HCT116 (cell line): Measurements from ENCODE around the gene SLC13A4. TPM values are rescaled to one million over a fixed set of nuclear protein-coding genes. Genes with fewer than 3 reads are reported as not detected.

ENCODE experiments used
- ATAC-seq: fragments of 200-7000 bp; cut with Tn5 transposase; 2 replicates; pipeline ENCODE4 v1.9.1; 2020; ENCODE audit warnings: mild to moderate bottlenecking, moderate library complexity
- BruUV-seq: library from RNA; stranded (reverse); fragments of 400-500 nt; replicated peaks from 2 replicates; lab custom pipeline; 2021; lab: Mats Ljungman, UMichigan
- CTCF ChIA-PET: fragments of 300-600 bp; sonication (Branson Sonifier 250); formaldehyde crosslinking; loops from one replicate; lab custom pipeline; 2021; ENCODE audit warnings: antibody characterized with exemption; lab: Charles Lee
- POLR2A ChIA-PET: fragments of 300-600, 350-600 bp; sonication (Branson Sonifier 250); formaldehyde crosslinking; loops from one replicate; lab custom pipeline; 2021; ENCODE audit warnings: antibody characterized with exemption; lab: Charles Lee
- RAD21 ChIA-PET, 2 experiments: fragments of 300-600 bp; sonication (Branson Sonifier 250); formaldehyde crosslinking; loops; one replicate each; lab custom pipeline; 2023; ENCODE audit warnings: low total read pairs in 2 of 2; ENCODE audit not compliant: uncharacterized antibody in 2 of 2, unreplicated experiment in 2 of 2, low non-redundant PET in 1 of 2; lab: Charles Lee
- DNase-seq: peaks from one replicate; pipeline ENCODE4 v3.0.0-alpha.2; 2010; ENCODE audit warnings: low read depth, low spot score
- H2AFZ ChIP-seq: fragments of 200-600 bp; shearing (Covaris generic), sonication (generic); 2 replicates; pipeline ENCODE4 v1.6.1; 2017; ENCODE audit warnings: low read depth, mixed run types, mixed read lengths, antibody characterized with exemption, low read length; ENCODE audit not compliant: poor library complexity, severe bottlenecking
- H3K27ac ChIP-seq: 2 replicates; pipeline ENCODE4 v1.5.1; 2012; ENCODE audit warnings: low read depth, low read length
- H3K27me3 ChIP-seq: fragments of 200-600 bp; sonication (generic); 2 replicates; pipeline ENCODE4 v1.6.1; 2016; ENCODE audit warnings: mixed run types, low read length, mixed read lengths; ENCODE audit not compliant: insufficient read depth
- H3K36me3 ChIP-seq, 2 experiments: fragments of 200-500 bp in 1 of 2; fragments of 200-600 bp in 1 of 2; sonication (Bioruptor generic) in 1 of 2; sonication (generic) in 1 of 2; 2 replicates each; pipeline versions ENCODE4 v1.5.1 to v1.6.1; 2014 to 2016; ENCODE audit warnings: low read length in 2 of 2, inconsistent platforms in 1 of 2, mixed read lengths in 1 of 2, mixed run types in 1 of 2; ENCODE audit not compliant: insufficient read depth in 2 of 2, control insufficient read depth in 1 of 2
- H3K4me1 ChIP-seq, 2 experiments: fragments of 200-600 bp in 1 of 2; sonication (generic) in 1 of 2; 2 replicates each; pipeline versions ENCODE4 v1.5.1 to v1.6.1; 2012 to 2017; ENCODE audit warnings: low read length in 2 of 2, inconsistent platforms in 1 of 2, mild to moderate bottlenecking in 1 of 2, mixed read lengths in 1 of 2, mixed run types in 1 of 2, moderate library complexity in 1 of 2; ENCODE audit not compliant: insufficient read depth in 2 of 2, control insufficient read depth in 1 of 2
- H3K4me2 ChIP-seq: fragments of 200-600 bp; sonication (generic); 2 replicates; pipeline ENCODE4 v1.6.1; 2017; ENCODE audit warnings: mixed run types, low read length, mixed read lengths
- H3K4me3 ChIP-seq, 2 experiments: fragments of 200-600 bp in 1 of 2; sonication (generic) in 1 of 2; replicated peaks in 1 of 2; 2 replicates each; pipeline ENCODE4 v1.5.1; 2011 to 2016; ENCODE audit warnings: low read length in 2 of 2, control low read depth in 1 of 2, low read depth in 1 of 2, mild to moderate bottlenecking in 1 of 2, mixed read lengths in 1 of 2, mixed run types in 1 of 2
- H3K79me2 ChIP-seq: fragments of 200-600 bp; sonication (generic); 2 replicates; pipeline ENCODE4 v1.6.1; 2017; ENCODE audit warnings: mild to moderate bottlenecking, mixed run types, low read length, moderate library complexity, mixed read lengths; ENCODE audit not compliant: insufficient read depth
- H3K9ac ChIP-seq: fragments of 200-600 bp; sonication (generic); 2 replicates; pipeline ENCODE4 v1.6.1; 2016; ENCODE audit warnings: low read length, mixed read lengths
- H3K9me2 ChIP-seq: fragments of 200-600 bp; sonication (generic), shearing (Covaris generic); 2 replicates; pipeline ENCODE4 v1.6.1; 2017; ENCODE audit warnings: mixed run types, mild to moderate bottlenecking, moderate library complexity; ENCODE audit not compliant: insufficient read depth
- H3K9me3 ChIP-seq, 2 experiments: fragments of 200-500 bp in 1 of 2; fragments of 200-600 bp in 1 of 2; sonication (Bioruptor generic) in 1 of 2; sonication (generic) in 1 of 2; 2 replicates each; pipeline ENCODE4 v1.6.1; 2014 to 2017; ENCODE audit warnings: low read length in 2 of 2, mixed read lengths in 2 of 2, inconsistent platforms in 1 of 2, low read depth in 1 of 2, mild to moderate bottlenecking in 1 of 2, mixed run types in 1 of 2, moderate library complexity in 1 of 2; ENCODE audit not compliant: control insufficient read depth in 1 of 2, insufficient read depth in 1 of 2
- H4K20me1 ChIP-seq: fragments of 200-600 bp; sonication (generic), shearing (Covaris generic); 2 replicates; pipeline ENCODE4 v1.6.1; 2017; ENCODE audit warnings: mixed run types, mild to moderate bottlenecking, moderate library complexity; ENCODE audit not compliant: insufficient read depth
- FOSL1 ChIP-seq: IDR thresholded peaks from 2 replicates; pipeline ENCODE4 v1.6.1; 2012; ENCODE audit warnings: low read depth
- JUND ChIP-seq: IDR thresholded peaks from 2 replicates; pipeline ENCODE4 v1.6.1; 2012
- SP1 ChIP-seq: IDR thresholded peaks from 2 replicates; pipeline ENCODE4 v1.6.1; 2012; ENCODE audit warnings: low read depth
- ZFX ChIP-seq: fragments of 450-650 bp; IDR thresholded peaks from 2 replicates; pipeline ENCODE4 v1.6.1; 2017
- intact Hi-C: fragments of 100-400 bp; cut with micrococcal nuclease; formaldehyde crosslinking; loops from 2 replicates; pipeline ENCODE4 v1.10.0; 2022
- total RNA-seq: library from RNA; stranded (reverse); gene quantifications from one replicate; pipeline ENCODE4 v1.2.1, GENCODE V29; 2021; ENCODE audit not compliant: unreplicated experiment
- TF ChIP-seq, protein P1 (sequence below): IDR thresholded peaks from 2 replicates; pipeline ENCODE4 v1.6.1; 2012; ENCODE audit warnings: low read depth
- TF ChIP-seq, protein P2 (sequence below), 3 experiments: fragments of 200-600 bp in 1 of 3; sonication (generic) in 1 of 3; IDR thresholded peaks in 2 of 3; conservative IDR thresholded peaks in 1 of 3; 2 replicates each; pipeline ENCODE4 v1.5.1; 2012 to 2017; ENCODE audit warnings: low read depth in 2 of 3, low read length in 2 of 3, antibody characterized with exemption in 1 of 3, borderline replicate concordance in 1 of 3, control low read depth in 1 of 3, mild to moderate bottlenecking in 1 of 3, mixed read lengths in 1 of 3, mixed run types in 1 of 3, moderate library complexity in 1 of 3; ENCODE audit not compliant: insufficient read depth in 1 of 3

Gene SLC13A4
- total RNA-seq, 1 experiment from 2014 or later = 0.30 TPM

GRCh38 chr7:135650831-135651573 lies 77.0 kb downstream of the SLC13A4 start:
- Histone ChIP-seq H2AFZ (no peak overlapping the region), H3K4me1 (peaks cover 0 to 7% of the 10 kb centered on the region in 2 experiments; a peak in 2 of 4 replicates), H3K4me3 (no peak overlapping the region), H3K36me3 (peaks cover 16 to 22% of the 10 kb centered on the region in 2 experiments; a peak in 3 of 4 replicates), H3K27ac (no peak overlapping the region), H3K27me3 (no peaks in the 10 kb centered on the region), H4K20me1 (no peaks in the 10 kb centered on the region), H3K9me3 (no peaks in the 10 kb centered on the region), H3K4me2 (no peak overlapping the region), H3K79me2 (no peaks in the 10 kb centered on the region), H3K9me2 (no peaks in the 10 kb centered on the region), H3K9ac (no peak overlapping the region)
- DNase-seq (no peak), ATAC-seq (peak; percentile 54)
- POLR2A ChIA-PET = no interaction called here
- intact Hi-C loops = no loop called here
- TF ChIP-seq, protein P1, sequence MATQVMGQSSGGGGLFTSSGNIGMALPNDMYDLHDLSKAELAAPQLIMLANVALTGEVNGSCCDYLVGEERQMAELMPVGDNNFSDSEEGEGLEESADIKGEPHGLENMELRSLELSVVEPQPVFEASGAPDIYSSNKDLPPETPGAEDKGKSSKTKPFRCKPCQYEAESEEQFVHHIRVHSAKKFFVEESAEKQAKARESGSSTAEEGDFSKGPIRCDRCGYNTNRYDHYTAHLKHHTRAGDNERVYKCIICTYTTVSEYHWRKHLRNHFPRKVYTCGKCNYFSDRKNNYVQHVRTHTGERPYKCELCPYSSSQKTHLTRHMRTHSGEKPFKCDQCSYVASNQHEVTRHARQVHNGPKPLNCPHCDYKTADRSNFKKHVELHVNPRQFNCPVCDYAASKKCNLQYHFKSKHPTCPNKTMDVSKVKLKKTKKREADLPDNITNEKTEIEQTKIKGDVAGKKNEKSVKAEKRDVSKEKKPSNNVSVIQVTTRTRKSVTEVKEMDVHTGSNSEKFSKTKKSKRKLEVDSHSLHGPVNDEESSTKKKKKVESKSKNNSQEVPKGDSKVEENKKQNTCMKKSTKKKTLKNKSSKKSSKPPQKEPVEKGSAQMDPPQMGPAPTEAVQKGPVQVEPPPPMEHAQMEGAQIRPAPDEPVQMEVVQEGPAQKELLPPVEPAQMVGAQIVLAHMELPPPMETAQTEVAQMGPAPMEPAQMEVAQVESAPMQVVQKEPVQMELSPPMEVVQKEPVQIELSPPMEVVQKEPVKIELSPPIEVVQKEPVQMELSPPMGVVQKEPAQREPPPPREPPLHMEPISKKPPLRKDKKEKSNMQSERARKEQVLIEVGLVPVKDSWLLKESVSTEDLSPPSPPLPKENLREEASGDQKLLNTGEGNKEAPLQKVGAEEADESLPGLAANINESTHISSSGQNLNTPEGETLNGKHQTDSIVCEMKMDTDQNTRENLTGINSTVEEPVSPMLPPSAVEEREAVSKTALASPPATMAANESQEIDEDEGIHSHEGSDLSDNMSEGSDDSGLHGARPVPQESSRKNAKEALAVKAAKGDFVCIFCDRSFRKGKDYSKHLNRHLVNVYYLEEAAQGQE = no peak
- no peak for TF ChIP-seq SP1
- TF ChIP-seq FOSL1 = no peak
- TF ChIP-seq JUND = no peak
- CTCF ChIA-PET = no interaction called here
- BruUV-seq = no TSS peak
- RAD21 ChIA-PET = no interaction called here

- peaks cover 27 to 34% of the 10 kb centered on the region in 2 experiments; a peak in 3 of 4 replicates for H3K36me3 ChIP-seq
- H3K27me3 ChIP-seq = no peaks in the 10 kb centered on the region
- peaks cover 0 to 4% of the 10 kb centered on the region in 2 experiments; a peak in 2 of 4 replicates for H3K4me1 ChIP-seq
- no peak overlapping the region for H3K4me3 ChIP-seq
- no peak overlapping the region for H3K27ac ChIP-seq
- H3K4me2 ChIP-seq = no peak overlapping the region
- no peaks in the 10 kb centered on the region for H3K79me2 ChIP-seq
- H2AFZ ChIP-seq = no peak overlapping the region
- H3K9ac ChIP-seq = no peak overlapping the region
- no peaks in the 10 kb centered on the region; the same call in 1 of the 2 replicates for H4K20me1 ChIP-seq
- CTCF ChIA-PET = no interaction called here
- no peak for DNase-seq
- no peaks in the 10 kb centered on the region for H3K9me3 ChIP-seq
- no peak for ATAC-seq
- POLR2A ChIA-PET = no interaction called here
- BruUV-seq = no TSS peak
- H3K9me2 ChIP-seq = no peaks in the 10 kb centered on the region
- intact Hi-C loops = no loop called here
- TF ChIP-seq FOSL1 (no peak), ZFX (no peak)
- TF ChIP-seq, protein P2, sequence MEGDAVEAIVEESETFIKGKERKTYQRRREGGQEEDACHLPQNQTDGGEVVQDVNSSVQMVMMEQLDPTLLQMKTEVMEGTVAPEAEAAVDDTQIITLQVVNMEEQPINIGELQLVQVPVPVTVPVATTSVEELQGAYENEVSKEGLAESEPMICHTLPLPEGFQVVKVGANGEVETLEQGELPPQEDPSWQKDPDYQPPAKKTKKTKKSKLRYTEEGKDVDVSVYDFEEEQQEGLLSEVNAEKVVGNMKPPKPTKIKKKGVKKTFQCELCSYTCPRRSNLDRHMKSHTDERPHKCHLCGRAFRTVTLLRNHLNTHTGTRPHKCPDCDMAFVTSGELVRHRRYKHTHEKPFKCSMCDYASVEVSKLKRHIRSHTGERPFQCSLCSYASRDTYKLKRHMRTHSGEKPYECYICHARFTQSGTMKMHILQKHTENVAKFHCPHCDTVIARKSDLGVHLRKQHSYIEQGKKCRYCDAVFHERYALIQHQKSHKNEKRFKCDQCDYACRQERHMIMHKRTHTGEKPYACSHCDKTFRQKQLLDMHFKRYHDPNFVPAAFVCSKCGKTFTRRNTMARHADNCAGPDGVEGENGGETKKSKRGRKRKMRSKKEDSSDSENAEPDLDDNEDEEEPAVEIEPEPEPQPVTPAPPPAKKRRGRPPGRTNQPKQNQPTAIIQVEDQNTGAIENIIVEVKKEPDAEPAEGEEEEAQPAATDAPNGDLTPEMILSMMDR (IDR thresholded peaks at IDR 0.05 in 2 of 3, conservative IDR thresholded peaks at IDR 0.05 in 1 of 3; ENCODE audit: borderline replicate concordance in 1 of 3, insufficient read depth in 1 of 3, low read depth in 2 of 3, low read length in 2 of 3) = no peak
- RAD21 ChIA-PET = no interaction called here
Measured at GRCh38 chr7:135648235-135648634, 79.8 kb downstream of the SLC13A4 start.
